LoVo (cell line): ENCODE measurements around the gene MRPS18C.
A peak's percentile ranks its signal among the peaks of the same experiment; 100 is the strongest.
"Not testable (repeated sequence)": the region's sequence is repeated elsewhere in the genome, so short reads cannot be mapped to it uniquely, and the experiment has no call there.

ENCODE experiments used
- DNase-seq: peaks from one replicate; pipeline ENCODE4 v3.0.0-alpha.2; 2016; ENCODE audit warnings: low spot score

MRPS18C gene

GRCh38 chr4:83455281-83456183 is at the start of gene MRPS18C, which contains the start of gene HELQ:
TSS of gene MRPS18C (plus strand) at chr4:83456058. CDS start at chr4:83456078, 20 bp downstream.
TSS of gene HELQ (minus strand) at chr4:83455823. CDS start at chr4:83455693, 130 bp downstream.
- peak; percentile 99 for DNase-seq

- no peak for DNase-seq
These were observed 47.0 kb upstream of the MRPS18C start for GRCh38 chr4:83408908-83409307.

- DNase-seq: no peak
These were observed 42.2 kb upstream of the MRPS18C start for GRCh38 chr4:83413676-83414075.

GRCh38 chr4:83417566-83417965 is 38.3 kb upstream of the MRPS18C start:
- no peak for DNase-seq

- no peak for DNase-seq
These were observed 37.6 kb upstream of the MRPS18C start for GRCh38 chr4:83418211-83418610.

- no peak for DNase-seq
These were observed 24.7 kb upstream of the MRPS18C start for GRCh38 chr4:83431200-83431599.

GRCh38 chr4:83436680-83437079 is 19.2 kb upstream of the MRPS18C start:
- no peak for DNase-seq

GRCh38 chr4:83438719-83439118 is 17.1 kb upstream of the MRPS18C start:
- no peak for DNase-seq

- DNase-seq: no peak
These were observed 15.6 kb upstream of the MRPS18C start for GRCh38 chr4:83440148-83440814.

GRCh38 chr4:83440899-83441298 is 15.0 kb upstream of the MRPS18C start:
- no peak for DNase-seq

- no peak for DNase-seq
These were observed 6.8 kb upstream of the MRPS18C start for GRCh38 chr4:83449009-83449408.

GRCh38 chr4:83454686-83455085 is 1.2 kb upstream of the MRPS18C start:
- DNase-seq: no peak

- DNase-seq: no peak
These were observed 285 bp downstream of the MRPS18C start for GRCh38 chr4:83456184-83456501.

- no peak for DNase-seq
These were observed 17.6 kb downstream of the MRPS18C start for GRCh38 chr4:83473423-83473822.

GRCh38 chr4:83473966-83474365 is 18.1 kb downstream of the MRPS18C start:
- no peak for DNase-seq

GRCh38 chr4:83484500-83485461 is 28.9 kb downstream of the MRPS18C start, which contains the start of gene ABRAXAS1:
TSS of gene ABRAXAS1 (minus strand) at chr4:83485100. CDS start at chr4:83485072, 28 bp downstream.
- DNase-seq: peak; percentile 94

- no peak for DNase-seq
These were observed 30.7 kb downstream of the MRPS18C start for GRCh38 chr4:83486457-83487129.

- DNase-seq: no peak
These were observed 34.0 kb downstream of the MRPS18C start for GRCh38 chr4:83489711-83490326.

GRCh38 chr4:83490876-83491450 is 35.1 kb downstream of the MRPS18C start:
- DNase-seq: peak; percentile 31

- not testable (repeated sequence) for DNase-seq
These were observed 40.4 kb downstream of the MRPS18C start for GRCh38 chr4:83496085-83496917.
